Islet precursor cell (in vitro differentiated cells): Measurements from ENCODE around the gene SS18.

Experiments used
- DNase-seq: peaks from one replicate; pipeline ENCODE4 v3.0.0-alpha.2; 2018

SS18 gene

GRCh38 chr18:26059357-26059756, 31.1 kb downstream of the SS18 start:
- DNase-seq: no peak

DNA sequence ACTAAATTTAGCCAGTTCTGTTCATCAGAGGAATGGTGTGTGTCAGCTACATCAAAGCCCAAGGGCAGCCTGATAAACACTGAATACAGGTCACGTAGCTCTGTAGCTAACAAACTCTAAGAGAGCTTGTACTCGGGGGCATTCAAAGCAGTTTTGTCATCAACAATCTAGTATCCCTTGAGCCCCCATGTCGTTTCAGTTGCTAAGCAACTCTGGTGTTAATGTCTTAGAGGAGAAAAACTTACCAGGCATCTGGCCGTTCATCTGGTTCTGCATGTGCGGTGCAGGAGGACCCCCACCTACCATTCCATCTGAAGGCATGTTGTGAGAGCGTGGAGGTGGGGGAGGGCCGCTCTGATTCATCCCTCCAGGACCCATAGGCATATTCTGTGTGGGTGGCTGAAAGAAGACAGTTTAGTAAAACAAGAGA, 33.1 kb downstream of the SS18 start:
- peak; percentile 73 for DNase-seq

DNA sequence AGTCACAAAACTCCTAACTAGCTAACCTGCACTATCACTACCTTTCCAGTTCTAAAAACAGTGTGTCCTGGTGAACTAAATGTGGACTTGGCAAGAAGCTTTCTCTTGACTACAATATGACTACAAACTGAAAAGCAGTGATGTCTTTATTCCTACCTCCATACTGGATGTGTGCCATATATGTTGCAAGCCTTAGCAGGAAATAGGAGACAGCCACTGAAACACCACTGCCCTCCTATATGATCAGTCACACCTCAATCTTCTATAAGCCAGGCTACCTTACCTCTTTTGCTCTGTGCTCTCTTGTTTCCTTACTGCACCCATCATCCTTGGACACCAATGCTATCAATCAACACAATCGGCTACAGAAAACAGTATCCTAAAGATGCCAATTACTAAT, 34.1 kb downstream of the SS18 start:
- no peak for DNase-seq

GRCh38 chr18:26052505-26052904, 37.9 kb downstream of the SS18 start:
- no peak for DNase-seq

DNA sequence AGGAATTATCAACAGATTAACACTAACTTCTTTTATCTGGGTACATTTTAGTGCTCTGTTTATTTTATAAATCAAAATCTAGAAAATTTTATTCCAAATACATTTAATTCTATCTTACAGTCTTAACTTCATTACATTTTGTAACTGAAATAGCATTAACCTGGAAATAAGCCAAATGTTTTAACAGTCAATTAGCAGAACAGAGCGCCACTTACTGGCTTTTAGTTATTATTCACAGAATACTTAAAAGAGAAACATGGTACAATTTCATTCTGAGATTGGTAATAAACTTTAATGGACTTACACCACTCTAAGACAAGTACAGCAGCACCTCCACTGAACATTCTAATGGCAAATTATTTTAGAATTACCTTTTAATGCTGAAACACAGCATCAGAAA, 38.6 kb downstream of the SS18 start:
- DNase-seq: no peak

- no peak for DNase-seq
Measured at GRCh38 chr18:26046419-26047077, 43.9 kb downstream of the SS18 start.

GRCh38 chr18:26044807-26045206, 45.6 kb downstream of the SS18 start:
- no peak for DNase-seq

DNA sequence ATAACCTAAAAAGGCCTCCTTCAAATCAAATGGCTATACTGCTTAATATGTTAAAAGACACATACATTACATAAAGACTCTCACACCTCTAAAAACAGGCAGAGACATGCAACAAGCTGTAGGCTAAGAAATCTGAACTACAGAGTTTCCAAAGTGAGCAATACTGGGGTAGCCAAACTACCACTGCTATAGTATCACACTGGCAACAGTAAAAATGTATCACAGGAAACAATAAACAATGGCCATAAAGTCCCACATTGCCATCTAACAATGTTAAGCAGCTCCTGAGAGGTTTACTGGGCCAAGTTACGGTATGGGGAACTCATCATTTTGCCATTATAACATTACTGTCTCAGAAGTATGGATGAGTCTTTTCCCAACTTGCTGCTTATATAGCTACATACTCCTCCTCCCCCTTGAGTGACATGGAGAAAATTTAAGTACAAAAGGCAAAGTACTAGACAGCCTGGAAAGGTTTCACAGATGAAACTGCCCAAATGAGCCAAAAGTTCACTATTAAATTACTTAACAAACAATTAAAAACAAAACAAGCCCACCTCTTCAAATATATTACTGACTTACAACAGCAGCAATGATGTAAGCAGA, 50.3 kb downstream of the SS18 start:
- DNase-seq: no peak

DNA sequence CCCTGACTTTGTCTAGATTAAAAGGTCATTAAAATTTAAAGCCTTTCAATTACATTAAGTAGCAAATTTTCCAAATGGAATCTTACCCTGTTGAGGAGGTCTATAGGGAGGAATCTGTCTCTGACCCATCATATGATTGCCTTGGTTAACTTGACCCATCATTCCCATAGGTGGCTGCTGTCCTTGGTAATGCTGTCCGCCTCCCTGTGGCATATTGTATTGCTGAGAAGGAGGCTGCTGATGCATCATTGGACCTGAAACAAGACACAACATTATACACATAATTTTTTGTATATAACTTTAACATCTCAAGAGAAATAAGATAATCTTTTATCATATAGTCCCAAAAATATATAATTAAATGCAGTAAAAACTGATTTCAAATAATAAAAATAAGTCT, 51.2 kb downstream of the SS18 start:
- no peak for DNase-seq

- DNase-seq: no peak
Measured at GRCh38 chr18:26036635-26037034, 53.8 kb downstream of the SS18 start.

DNA sequence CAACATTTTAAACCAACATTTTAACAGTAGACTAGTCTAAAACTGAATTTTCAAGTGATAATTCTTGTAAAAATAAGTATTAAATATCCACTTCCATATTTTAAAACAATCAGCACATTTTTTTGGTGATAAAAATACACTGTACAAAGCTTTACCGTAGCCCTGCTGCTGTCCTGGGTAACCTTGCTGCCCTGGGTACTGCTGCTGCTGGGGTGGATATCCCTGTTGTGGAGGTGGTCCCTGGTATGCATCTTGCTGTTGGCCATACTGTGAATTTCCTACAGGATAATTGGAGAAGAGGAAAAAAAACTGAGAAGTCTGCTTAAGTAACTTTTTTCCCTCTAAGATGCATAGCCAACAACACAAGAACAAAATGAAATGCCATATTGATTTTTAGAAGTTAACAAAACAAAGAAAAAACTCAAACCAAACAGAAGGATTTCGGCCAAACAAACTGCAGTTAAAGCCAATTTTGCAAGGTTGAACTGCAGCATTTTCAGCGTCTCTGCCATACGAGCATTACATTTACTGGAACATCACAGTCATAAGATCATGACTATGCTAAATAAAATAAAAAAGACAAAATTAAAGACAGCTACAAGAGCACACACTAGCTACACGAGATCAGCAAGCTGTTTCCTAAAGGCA, 55.4 kb downstream of the SS18 start:
- no peak for DNase-seq

DNA sequence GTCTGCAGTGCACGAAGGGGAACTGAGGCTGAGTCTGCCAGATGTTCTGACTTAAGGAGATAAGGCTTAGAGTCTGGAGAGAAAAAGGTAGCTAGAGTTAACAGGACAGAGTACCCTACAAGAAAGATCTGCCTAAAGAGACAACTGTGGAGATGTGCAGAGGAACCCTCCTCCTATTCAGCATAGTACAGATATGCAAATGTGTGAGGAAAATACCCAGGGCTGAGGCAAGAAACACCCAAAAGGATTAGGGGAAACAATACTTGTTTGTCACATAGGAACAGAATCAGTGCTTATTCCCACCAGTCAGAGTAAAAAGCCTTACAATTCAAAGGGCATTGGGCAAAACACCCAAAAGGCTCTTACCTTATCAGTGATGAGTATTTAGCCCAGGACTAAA, 67.8 kb downstream of the SS18 start:
- no peak for DNase-seq

DNA sequence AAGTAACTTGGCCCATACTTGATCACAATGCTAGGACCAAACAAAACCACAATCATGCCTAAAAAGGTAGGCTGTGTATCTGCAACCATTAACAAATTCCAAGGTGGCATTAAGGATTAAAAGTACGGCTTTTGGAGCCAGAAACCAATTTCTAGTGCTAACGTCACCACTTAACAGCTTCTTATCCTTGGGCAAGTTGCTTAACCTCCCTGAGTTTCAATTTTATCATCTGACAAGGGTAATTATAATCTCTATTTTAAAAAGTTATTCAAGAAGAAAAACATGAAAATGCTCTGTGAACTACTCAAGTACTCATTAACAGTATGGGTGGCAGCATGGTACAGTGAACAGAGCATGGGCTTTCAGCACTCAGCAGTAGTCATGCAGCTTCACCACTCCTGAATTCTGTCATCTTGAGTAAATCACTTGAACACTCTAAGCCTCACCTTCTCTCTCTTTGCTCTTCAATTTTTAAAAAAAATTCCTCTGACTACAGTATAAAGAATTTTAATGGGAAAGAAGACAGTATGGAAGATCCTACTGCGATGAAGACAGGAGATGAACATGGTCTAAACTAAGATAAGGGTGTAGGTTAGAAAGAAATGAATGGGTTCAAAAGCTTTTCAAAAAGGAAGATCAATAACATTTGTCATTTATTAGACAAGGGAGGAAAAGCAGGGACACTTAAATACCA, 69.2 kb downstream of the SS18 start:
- no peak for DNase-seq

- DNase-seq: no peak
Measured at GRCh38 chr18:26017929-26018328, 72.5 kb downstream of the SS18 start.

- DNase-seq: no peak
Measured at GRCh38 chr18:26014462-26014861, 76.0 kb downstream of the SS18 start.

DNA sequence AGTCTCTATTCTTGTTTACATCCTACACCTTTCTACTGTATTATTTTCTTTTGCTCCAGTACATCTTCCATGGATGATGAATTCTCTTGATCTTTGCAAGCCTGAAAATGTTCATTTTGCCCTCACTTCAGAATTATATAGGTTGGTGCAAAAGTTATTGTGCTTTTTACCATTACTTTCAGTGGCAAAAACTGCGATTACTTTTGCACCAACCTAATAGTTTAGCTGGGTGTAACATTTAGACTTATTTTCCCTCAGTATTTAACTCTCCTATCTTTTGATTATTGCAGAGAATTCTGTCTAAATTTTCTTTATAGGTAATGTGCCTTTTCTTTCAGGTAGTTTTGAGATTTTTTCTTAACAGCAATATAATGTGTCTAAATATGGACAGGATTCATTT, 81.8 kb downstream of the SS18 start:
- DNase-seq: no peak

GRCh38 chr18:26008096-26008495, 82.3 kb downstream of the SS18 start:
- DNase-seq: no peak

DNA sequence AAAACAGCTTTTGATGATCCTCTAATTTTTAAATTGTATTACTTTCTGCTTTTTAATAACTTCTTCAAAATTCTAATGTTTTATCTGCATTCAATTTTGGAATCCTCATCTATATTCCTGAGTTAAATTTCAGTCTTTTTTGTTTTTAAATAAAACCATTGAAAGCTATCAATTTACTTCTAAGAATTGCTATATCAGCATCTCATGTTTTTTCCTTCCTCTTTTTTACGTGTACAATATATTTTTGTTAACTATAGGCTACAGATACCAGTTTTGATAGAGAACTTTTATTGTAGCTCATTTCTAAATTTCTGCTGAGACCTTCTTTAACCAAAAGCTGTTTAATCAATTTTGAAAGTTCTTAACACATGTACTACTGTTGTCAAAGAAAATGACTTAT, 84.5 kb downstream of the SS18 start:
- no peak for DNase-seq

GRCh38 chr18:26004832-26005231, 85.6 kb downstream of the SS18 start:
- DNase-seq: no peak

DNA sequence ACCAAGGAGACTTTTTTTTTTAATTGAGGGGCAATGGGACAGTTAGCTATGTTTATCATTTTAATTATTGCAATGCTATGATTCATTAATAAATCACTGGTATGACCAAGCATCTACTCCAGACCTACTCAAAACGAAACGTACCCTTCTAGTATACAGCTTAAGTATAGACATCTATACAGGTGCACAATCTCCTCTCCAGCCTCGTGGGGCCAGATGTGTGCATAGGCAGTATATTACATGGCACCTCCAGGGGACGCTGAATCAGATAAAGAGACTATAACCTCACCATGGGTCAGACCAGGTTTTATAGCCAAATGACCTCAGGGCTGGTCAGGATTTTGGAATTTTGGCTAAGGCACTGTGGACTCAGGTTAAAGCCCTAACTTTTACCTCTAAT, 86.6 kb downstream of the SS18 start:
- DNase-seq: no peak

DNA sequence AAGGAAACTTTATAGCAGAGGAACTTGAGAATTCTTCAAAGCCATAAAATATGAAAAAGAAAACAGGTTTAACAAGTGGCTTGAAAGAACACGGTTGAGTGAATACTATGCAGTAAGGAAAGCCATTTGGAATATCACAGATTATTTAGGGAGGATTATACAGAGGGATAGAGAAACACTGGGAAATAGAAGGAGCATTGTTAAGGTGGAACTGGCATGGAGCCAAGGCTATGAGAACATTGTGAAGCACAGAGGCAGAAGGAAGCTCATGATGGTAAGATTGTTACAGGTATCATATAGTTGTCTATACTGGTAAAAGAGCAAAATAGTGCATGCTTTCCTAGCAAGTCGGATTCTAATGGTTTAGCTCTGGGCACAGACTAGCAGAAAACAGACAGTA, 87.1 kb downstream of the SS18 start:
- DNase-seq: no peak

DNA sequence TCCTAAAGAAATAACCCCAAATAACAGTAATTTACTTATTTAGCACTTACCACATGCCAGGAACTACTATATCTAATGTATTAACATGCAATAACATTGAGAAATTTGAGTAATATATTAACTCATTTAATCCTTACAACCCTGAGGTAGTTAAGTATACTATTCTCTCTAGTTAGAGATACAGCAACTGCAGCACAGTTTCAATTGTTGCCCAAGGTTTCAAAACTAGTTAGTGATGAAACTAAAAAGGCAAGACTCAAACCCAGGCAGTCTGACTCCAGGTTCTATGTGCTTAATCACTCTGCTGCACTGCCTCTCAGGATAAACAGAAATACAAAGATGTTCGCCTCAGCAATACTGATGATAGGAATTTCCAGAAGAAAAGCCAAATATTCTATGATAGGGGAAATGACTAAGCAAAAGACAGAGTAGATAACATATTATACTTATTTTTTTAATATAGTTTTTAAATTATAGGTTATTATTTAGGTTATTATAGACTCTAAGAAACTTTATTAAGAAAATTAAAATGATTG, 88.0 kb downstream of the SS18 start:
- no peak for DNase-seq

- DNase-seq: no peak
Measured at GRCh38 chr18:25998461-25998860, 92.0 kb downstream of the SS18 start.

DNA sequence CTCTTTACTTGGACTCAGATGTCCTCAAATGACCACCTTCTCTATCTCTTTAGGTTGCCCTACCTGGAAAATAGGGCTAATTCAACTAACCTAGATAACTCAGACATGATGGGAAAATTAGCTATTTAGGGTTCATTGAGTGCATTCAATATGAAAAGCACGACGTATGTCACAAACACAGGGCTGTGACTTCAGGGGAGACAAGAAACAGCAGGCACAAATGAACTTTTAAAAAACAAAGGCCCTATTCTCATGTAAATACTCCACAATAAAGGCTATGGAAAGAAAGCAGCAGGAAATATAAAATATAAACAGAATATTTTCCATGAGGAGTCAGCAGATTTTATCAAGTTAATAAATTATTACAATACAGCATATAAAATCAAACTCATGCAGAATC, 97.8 kb downstream of the SS18 start:
- no peak for DNase-seq
